ENCODE results near the gene OR10H4.
"Not testable (repeated sequence)": the region's sequence is repeated elsewhere in the genome, so short reads cannot be mapped to it uniquely, and the experiment has no call there.

Gene OR10H4, protein sequence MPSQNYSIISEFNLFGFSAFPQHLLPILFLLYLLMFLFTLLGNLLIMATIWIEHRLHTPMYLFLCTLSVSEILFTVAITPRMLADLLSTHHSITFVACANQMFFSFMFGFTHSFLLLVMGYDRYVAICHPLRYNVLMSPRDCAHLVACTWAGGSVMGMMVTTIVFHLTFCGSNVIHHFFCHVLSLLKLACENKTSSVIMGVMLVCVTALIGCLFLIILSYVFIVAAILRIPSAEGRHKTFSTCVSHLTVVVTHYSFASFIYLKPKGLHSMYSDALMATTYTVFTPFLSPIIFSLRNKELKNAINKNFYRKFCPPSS

DNA sequence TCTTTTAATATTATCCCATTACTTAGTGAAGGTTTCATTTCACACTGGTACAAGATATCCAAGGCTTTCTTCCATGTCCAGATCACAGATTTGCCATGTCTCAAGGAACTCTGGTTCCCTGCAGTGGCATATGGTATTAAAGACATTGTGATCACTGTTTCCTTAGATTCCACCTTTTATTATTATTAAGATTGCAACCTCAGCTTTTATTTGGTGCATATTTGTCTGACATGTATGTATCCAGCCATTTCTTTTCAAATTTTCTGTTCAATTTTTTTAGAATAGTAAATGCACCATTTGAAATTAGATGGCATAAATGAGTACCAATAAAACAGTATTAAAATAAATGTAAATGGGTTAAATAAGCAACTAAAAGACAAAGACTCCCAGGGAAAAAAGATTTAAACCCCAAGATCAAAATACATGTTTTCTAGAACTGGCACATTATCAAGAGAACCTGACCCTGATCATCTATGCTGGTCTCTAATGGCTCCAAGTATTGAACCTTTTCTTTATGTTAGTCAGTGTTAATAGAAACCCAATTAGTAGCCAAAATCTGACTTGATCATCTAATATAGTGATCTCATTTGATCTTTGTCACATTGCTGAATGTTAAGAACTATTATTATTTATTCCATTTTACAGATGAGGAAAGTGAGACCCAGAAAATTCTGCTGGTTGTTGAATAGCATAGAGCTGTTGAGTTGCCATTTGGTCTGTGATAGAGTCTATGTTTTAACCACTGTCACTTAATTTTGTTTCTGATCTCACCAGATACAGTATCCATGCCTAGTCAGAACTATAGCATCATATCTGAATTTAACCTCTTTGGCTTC is at the start of gene OR10H4:
Gene OR10H4 (plus strand): TSS at position 786 of the 836 bp plus-strand sequence. CDS start 0 bp downstream, at position 786.
- DNase-seq, result no peak

DNA sequence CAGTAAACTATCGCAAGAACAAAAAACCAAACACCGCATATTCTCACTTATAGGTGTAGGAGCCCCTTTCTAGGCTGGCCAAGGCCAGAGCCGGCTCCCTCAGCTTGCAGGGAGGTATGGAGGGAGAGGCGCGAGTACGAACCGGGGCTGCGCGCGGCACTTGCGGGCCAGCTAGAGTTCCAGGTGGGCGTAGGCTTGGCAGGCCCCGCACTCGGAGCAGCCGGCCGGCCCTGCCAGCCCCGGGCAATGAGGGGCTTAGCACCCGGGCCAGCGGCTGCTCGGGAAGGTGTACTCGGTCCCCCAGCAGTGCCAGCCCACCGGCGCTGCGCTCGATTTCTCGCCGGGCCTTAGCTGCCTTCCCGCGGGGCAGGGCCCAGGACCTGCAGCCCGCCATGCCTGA is 49.2 kb upstream of the OR10H4 start:
- not testable (repeated sequence) for DNase-seq

DNA sequence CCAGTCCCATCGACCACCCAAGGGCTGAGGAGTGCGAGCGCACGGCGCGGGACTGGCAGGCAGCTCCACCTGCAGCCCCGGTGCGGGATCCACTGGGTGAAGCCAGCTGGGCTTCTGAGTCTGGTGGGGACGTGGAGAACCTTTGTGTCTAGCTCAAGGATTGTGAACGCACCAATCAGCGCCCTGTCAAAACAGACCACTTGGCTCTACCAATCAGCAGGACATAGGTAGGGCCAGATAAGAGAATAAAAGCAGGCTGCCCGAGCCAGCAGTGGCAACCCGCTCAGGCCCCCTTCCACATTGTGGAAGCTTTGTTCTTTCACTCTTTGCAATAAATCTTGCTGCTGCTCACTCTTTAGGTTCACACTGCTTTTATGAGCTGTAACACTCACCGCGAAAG is 48.8 kb upstream of the OR10H4 start:
- DNase-seq, result not testable (repeated sequence)

DNA sequence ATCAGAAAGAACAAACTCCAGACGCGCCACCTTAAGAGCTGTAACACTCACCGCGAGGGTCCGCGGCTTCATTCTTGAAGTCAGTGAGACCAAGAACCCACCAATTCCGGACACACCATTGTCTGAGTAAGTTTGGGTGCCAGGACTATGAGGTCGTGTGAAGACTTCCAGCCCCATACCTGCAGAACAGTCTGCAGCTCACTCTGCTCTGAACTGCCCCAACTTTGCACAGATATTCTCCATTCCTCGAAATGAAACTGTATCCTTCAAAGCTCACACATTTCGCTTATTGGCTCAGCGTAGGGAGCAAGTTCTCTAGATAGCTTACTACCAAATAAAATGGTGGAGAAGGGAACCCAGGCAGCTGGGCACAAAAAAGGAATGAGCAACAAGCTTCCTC is 48.3 kb upstream of the OR10H4 start:
- DNase-seq, result no peak

DNA sequence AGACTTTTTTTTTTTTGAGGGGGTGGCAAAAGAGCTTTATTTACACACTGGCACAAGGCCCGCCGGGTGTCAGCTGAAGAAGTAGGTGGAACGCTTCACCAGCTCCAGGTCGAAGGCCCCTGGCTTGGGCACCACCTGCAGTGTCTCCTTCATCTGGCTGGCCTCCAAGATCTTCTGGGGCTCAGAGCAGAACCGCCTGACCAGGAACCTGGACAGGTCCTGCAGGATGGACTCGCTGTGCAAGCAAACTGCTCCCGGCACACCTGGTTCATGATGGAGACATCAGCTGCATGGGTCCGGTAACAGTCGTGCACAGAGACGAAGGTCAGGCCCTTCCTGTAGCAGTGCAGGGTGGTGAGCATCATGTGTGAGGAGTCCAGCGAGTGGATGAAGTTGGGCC is 46.6 kb upstream of the OR10H4 start:
- no peak for DNase-seq

DNA sequence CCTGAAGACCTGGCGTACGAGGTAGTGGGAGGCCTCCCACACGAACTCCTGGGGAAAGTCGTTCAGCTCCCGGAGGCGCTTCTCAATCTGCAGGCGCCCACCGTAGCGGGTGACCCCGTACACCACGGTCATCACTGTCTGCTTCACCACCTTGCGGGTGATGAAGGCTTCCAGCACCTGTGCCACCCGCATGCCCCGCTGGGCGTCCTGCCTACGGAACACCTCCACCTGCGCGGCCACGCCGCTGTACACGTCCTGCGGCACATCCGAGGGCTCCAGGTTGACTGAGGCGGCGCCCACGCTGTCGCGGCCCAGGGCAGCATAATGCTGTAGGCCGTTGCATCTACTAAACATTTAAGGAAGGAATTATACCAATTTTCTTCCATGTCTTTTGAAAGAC is 45.9 kb upstream of the OR10H4 start:
- not testable (repeated sequence) for DNase-seq

DNA sequence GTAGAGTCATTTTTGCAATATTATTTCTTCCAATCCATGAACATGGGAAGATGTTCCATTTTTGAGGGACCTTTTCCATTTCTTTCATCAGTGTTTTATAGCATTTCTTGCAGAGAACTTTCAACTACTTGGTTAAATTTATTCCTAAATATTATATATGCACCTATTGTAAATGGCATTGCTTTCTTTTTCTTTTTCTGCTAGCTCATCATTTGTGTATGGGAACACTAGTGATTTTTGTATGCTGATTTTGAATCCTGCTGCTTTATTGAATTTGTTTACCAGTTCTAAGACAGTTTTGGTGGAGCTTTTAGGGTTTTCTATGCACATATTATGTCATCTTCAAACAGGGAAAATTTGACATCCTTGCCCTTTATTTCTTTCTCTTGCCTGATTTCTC is 43.8 kb upstream of the OR10H4 start:
- DNase-seq, result no peak

DNA sequence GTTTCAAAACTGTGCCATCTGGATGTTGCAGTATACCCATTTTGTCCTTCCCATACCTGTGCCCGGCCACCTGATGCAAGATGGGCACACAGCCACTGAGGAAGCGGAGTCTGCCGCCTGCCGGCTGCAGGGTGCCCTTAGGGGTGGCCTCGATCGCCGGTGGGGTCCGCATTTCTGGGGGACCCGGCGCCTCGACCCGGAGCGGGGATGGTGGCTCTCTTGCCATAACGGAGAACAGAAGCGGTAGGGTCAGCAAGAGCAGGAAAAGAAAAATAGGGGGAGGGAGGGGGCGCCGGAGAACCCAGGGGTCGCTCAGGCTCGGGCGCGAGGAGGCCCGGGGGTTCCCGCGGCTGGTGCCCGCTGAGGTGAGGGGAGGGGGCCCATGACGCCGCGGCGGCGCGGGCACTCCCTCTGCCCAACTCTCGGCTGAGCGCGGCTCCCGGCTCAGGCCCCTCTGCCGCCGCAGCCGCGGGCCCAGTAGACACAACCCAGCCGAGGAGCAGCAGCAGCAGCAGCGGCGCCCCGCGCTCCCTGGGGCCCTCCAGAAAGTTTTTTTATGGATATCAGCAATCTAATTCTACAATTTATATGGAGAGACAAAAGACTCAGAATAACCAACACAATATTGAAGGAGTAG is 37.1 kb upstream of the OR10H4 start:
- no peak for DNase-seq

DNA sequence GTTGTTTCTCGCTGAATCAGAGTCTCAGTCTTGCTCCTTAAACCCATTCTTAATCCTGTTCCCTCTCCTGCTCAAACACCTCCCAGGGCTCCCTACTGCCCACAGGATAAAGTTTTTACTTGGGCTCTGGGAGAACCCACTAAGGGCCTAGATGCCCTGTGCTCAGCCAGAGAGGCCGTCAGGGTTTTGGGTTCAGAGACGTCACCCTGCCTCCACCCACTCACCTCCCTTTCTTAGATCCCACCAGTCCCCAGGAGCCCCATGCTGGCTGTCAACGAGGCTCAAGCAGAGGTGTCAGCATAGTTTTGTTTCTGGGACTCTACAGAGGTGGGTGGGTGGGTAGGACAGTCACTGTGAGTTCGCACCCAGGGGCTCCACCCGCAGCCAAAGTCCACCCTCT is 35.4 kb upstream of the OR10H4 start:
- no peak for DNase-seq

DNA sequence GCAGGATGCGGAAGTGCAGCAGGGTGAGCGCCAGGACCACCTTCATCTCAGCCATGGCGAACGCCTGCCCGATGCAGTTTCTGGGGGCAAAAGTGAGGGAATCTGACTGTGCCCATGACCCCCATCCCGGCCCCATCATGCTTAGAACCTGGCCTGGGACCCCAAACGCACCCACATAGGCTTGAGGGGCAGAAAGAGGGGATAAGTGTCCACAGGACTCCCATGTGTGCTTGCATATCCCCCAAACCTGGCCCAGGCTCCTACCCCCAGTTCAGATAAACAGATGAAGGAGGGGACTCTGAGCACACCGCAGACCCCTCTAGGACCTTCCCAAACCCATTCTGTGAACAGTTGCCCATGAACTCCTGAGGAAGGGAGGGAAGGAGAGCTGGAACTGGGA is 35.0 kb upstream of the OR10H4 start:
- DNase-seq, result no peak

DNA sequence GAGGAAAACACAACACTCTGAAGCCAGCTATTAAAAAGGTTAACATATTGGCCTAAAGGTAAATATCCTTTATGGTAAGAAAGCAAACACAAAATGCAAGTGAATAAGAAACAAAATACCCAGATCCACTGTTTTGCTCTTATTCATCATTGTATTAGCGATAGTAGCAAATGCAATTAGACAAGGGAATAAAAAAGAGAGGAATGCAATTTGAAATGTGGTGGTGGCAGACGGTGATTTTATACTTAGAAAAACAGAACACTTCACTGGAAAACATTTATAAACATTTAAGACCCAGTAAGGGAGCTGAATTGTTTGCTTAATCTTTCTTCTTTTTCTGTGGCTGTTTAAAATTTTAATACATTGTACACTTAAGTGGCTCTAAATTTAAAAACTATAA is 33.7 kb upstream of the OR10H4 start:
- DNase-seq, result no peak

DNA sequence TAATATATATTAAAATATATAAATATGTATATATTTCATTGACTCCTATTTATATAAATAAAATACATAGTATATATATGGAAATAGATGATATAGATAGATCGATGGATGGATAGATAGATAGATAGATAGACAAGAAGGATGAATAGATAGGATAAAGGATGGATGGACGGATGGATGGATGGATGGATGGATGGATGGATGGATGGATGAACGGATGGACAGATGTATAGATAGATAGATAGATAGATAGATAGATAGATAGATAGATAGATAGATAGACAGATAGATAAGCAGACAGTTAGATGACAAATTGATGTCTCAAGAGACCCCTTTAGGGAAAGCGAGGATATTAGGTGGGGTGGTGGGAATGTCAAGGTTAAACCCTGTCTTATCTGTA is 29.6 kb upstream of the OR10H4 start:
- DNase-seq, result no peak

DNA sequence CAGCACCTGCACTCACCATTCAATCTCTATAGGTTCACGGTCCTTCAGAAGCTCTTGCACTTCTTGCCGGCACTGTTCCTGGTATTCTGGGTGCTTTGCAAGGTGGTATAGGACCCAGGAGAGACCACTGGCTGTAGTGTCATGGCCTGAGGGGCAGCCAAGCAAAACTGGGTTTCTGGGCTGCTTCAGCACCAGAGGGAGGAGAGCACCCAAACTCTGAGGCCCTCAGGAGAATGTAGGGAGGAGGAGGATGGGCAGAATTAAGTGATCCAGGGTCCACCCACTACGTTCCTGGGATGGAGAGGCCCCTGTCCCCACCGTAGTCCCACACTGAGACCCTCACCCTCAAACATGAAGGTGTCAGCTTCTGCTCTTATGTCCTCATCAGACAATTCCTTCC is 26.8 kb upstream of the OR10H4 start:
- DNase-seq, result no peak

DNA sequence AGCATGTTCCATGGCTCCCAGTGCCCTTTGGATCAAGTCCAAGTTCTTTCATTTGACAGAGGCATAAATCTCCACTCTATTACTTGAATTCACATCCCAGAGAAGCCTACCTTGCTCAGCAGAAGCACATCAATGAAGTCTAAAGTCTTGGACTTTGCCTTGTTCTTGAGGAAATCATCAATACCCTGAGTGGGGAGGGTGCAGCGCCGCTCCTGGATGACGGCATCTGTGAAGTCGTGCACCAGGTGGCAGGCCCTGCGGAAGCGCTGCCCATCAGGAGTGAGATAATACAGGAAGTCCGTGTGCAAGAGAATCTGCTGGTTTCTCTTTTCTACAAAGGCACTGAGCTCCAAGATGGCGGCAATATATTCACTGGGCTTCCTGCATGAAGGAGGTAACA is 25.1 kb upstream of the OR10H4 start:
- no peak for DNase-seq

DNA sequence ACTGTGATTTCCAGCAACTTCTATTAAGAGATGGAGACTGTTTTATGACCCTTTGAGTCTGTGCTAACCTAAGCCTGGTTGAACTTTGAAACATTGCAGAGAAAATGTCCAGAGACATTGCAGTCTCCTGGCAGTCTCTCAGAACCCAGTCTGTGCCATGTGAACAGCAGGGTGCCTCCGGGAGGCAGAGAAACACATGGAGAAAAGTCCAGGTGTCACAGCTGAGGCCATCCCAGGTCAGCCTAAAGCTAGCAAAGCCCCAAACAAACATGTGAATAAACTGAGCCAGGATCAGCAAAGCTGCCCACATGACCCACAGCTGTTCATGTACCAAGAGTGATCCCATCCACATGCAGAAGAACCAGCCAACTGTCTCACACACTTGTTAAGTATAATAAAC is 22.3 kb upstream of the OR10H4 start:
- no peak for DNase-seq

DNA sequence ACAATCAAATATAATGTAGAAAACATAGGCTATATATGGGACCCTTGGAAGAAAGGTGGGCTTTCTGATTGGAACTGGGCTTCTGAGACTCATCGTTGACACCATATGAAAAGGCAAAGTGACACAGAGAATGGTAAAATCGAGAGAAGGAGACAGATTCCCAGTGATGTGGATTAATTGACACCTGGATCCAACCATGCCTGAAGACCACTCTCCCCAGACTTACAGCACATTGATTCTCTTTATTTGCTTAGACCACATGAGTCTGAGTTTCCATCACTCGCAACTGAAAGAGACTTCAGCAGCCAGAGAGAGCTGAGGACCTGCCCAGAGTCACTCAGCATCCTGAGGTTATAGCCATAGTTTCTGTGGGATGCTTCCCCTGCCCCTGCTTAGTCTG is 20.5 kb upstream of the OR10H4 start:
- DNase-seq, result no peak

DNA sequence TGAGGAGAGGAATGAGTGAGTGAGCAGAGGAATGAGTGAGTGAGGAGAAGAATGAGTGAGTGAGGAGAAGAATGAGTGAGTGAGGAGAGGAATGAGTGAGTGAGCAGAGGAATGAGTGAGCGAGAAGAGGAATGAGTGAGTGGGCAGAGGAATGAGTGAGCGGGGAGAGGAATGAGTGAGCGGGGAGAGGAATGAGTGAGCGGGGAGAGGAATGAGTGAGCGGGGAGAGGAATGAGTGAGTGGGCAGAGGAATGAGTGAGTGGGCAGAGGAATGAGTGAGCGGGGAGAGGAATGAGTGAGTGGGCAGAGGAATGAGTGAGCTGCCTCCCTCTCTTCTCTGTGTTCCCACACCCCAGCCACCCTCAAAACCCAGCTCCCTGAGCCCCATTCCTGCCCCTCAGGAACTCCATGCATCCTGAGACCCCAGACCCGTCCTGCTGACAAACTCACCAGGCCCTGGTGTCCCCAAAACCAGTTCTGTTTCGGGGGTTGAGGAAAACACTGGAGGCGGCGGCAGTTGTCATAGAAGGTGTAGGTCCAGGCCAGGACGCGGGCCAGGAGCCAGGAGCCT is 15.0 kb upstream of the OR10H4 start:
- not testable (repeated sequence) for DNase-seq

DNA sequence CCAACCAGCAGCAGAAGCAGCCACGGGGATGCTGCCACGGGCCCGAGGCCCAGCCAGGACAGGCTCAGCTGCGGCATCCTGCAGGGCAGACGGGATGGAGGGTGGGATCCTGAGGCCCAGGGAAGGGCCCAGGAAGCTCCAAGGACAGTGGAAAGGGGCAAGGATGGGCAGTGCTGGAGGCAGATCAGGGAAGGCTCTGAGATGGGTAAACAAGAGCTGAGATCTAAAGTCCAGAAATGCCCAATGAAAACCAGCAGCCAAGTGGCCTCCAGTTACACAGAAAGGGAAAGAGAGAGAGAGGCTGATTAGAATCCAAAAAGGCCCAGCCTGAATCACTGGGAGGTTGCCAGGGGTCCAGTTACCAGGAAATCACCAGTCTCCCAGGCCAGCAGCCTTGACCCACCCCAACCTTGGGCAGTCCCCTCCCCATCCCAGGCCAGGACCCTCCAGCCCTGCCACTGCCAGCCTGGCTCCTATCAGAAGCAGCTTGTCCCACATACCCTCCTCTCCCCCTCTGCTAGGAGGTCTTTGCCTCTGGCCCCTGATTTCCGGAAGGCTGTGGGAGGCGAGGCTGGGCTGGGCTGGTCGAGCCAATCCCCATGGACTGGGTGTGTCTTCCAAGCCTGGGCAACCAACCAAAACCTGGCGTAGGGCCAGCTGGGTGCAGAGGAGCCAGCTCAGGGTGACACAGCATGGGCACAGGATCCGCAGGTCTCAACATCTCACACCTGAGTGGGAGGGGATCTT is 14.3 kb upstream of the OR10H4 start, which contains the start of gene CYP4F11:
Gene CYP4F11 (minus strand): TSS at position 198 of the 747 bp plus-strand sequence. CDS start 121 bp downstream, at position 77.
- no peak for DNase-seq

DNA sequence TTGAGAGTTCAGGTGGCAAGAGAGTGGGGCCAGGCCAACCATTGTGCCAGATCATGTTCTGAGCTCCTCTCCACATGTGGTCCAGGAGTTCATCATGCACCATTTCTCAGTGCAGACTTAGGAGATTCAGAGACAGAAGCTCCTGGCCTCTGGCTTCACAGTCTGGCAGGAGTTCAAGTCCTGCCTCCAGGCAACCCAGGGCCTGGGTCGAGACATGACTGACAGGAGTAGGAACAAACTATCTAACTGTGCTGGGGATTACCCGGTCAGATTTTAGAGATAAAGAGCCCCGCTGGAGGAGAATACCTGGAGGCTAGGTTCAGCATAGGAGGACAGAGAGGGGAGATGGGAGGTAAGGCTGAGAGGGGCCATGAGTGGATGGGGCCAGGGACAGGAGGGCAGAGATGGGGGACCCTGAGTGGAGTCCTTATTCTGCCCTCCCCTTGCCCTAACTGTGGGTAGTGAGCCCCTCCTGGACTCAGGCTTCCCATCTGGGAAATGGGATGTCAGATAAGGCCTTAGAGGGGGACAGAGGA is 13.6 kb upstream of the OR10H4 start:
- DNase-seq, result no peak

DNA sequence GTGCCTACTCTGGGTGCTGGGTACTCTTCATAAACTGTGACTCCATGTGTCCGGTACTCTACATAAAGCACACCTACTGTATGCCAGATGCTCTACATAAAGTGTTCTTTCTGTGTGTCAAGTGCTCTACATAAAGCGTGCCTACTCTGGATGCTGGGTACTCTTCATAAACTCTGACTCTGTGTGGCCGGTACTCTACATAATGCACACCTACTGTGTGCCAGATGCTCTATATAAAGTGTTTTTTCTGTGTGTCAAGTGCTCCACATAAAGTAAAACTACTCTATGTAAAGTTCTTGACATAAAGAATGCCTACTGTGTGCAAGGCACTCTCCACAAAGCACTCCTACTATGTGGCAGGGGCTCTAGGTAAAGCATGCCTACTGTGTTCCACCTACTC is 12.6 kb upstream of the OR10H4 start:
- no peak for DNase-seq

DNA sequence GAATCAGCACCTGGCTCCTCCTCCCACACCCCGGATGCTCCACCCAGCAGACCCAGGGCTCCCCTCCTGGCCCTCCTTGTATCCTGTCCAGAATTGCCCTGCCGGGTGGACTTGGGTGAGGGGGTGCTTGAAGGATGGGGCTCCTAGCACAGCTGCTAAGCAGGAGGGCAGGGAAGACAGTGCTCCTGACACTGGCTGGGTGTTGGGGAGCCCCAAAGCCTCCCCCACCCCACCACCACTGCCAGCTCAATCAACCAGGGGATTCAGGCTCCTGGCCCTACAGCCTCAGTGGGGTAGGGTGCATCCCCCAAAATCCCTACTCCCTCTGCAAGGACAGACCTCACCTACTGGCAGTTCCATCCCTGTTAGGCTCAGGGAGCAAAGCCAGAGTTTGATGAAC is 11.9 kb upstream of the OR10H4 start:
- no peak for DNase-seq

DNA sequence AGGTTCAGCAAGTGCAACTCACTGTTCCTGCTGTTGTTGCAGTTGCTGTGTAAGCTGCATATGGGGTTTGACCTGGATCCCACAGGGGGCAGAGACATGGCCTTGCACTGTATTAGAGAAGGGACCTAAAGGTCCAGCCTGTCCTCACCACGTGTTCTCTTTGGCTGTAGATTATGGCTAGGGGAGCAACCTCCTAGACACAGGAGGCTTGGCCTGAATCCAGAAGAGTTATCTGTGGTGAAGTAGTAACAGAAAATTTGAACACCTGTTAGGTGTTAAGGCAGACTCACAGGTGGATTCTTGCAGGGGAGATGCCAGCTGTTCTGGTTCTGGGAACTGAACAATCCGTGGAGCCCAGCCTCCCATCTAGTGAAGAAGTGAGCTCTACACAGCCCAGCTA is 11.0 kb upstream of the OR10H4 start:
- DNase-seq, result no peak

Data from EL (cell line).